H1 (cell line): Measurements from ENCODE around the gene CHST8. TPM values are rescaled to one million over a fixed set of nuclear protein-coding genes. Genes with fewer than 3 reads are reported as not detected.

Source experiments
- CTCF ChIP-seq, 3 experiments: IDR thresholded peaks; 1 replicate in 2 of 3; 2 replicates in 1 of 3; pipeline versions ENCODE4 v1.5.1 to v1.6.1; 2011; ENCODE audit warnings: low read length in 3 of 3, mild to moderate bottlenecking in 3 of 3, inconsistent platforms in 2 of 3, low read depth in 1 of 3, moderate library complexity in 1 of 3; ENCODE audit not compliant: insufficient read depth in 1 of 3; ENCODE audit errors: control extremely low read depth in 1 of 3
- GABPA ChIP-seq: IDR thresholded peaks from 2 replicates; pipeline ENCODE4 v1.6.1; 2011; ENCODE audit warnings: mild to moderate bottlenecking, low read length, moderate library complexity, borderline replicate concordance; ENCODE audit not compliant: insufficient read depth
- JUN ChIP-seq: IDR thresholded peaks from 2 replicates; pipeline ENCODE4 v1.6.1; 2011; ENCODE audit warnings: low read depth, mild to moderate bottlenecking, improper control_type of control experiment, low read length
- JUND ChIP-seq: IDR thresholded peaks from 2 replicates; pipeline ENCODE4 v1.6.1; 2011; ENCODE audit warnings: mild to moderate bottlenecking, improper control_type of control experiment, low read length
- KDM4A ChIP-seq: IDR thresholded peaks from one replicate; pipeline ENCODE4 v1.7.1; 2012; ENCODE audit warnings: low read depth, mild to moderate bottlenecking, moderate library complexity, low read length, inconsistent platforms; ENCODE audit not compliant: severe bottlenecking
- polyA plus RNA-seq, 7 experiments: library from polyadenylated mRNA; depleted of rRNA in 3 of 7; stranded (reverse) in 5 of 7; unstranded in 2 of 7; fragments of >200 nt in 5 of 7; fragments of 200-250 nt in 2 of 7; gene quantifications; 1 replicate in 5 of 7; 2 replicates in 1 of 7; 4 replicates in 1 of 7; pipeline versions ENCODE4 v1.2.1 to v1.2.3, GENCODE V29; 2011 to 2013; ENCODE audit warnings: missing spikeins in 2 of 7, mixed read lengths in 2 of 7
- total RNA-seq: library from RNA; stranded (reverse); fragmentation: NEBNext Ultra II Directional; extraction: Animal tissue kit (Norgen Biotek cat#: 25700); gene quantifications from 2 replicates; pipeline ENCODE4 v1.2.1, GENCODE V29; 2021

The CHST8 gene
- total and polyA plus RNA-seq, 2 of the 8 experiments (the other 6 are each of a cell fraction or from before 2014, with no cell fraction given): 10.8 to 28.2 TPM

- no peak for TF ChIP-seq JUND
- no peak for TF ChIP-seq GABPA
- TF ChIP-seq KDM4A: no peak
- TF ChIP-seq JUN: no peak
- TF ChIP-seq CTCF (IDR thresholded peaks at IDR 0.05; ENCODE audit: control extremely low read depth in 1 of 3, insufficient read depth in 1 of 3, low read depth in 1 of 3, low read length in 3 of 3): no peak
- TF ChIP-seq, all 59 proteins: peak for 0
Measured at GRCh38 chr19:33749016-33749415, 127.3 kb downstream of the CHST8 start (continued).
